GM21367 (cell line): ENCODE measurements around the gene ZFP37.
"Not testable (repeated sequence)": the region's sequence is repeated elsewhere in the genome, so short reads cannot be mapped to it uniquely, and the experiment has no call there.

Experiments used
- ATAC-seq: cut with Tn5 transposase; IDR thresholded peaks from one replicate; pipeline ENCODE4 v1.9.1; 2021; ENCODE audit not compliant: unreplicated experiment

The ZFP37 gene

DNA sequence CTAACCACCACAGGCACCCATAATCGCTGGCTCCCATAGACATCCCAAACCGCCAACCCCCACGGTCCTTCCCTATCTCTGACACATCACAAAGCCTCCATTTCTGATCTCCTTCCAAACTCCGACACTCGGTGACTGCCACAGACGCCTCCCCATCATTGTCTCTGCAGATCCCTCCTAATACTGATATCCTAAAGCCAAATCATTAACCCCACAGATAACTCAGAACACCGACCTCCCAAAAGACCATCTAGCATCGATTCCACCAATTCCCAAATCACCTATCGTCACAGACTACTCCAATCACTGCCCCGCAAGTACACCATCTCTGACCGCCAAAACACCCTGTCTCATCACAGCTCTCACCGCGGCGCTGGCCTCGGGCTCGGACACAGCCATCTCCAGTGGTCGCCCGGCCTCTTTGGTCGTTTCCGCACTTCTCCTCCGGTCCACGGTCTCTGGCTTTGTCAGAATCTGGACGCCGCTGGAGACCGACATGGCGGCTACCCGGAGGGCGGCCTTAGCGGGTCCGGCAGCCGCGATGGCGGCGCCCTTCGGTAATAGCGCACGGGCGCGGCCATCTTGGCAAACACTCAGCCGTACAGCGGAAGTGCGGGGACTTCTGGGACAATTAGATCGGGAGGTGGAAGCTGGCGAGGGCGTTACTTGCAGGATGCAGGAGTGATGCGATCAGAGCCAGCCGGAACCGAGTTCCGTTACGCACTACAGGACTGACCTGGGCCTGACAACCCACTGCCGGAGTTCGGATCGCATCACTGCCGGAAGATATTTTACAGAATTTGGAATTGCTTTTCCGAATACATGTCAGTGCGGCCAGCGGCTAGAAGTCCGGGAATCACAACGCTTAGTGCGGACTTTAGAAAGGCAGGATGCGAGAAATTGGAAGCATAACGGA, at the start of gene ZFP37:
ZFP37 (minus strand) TSS at position 534 of the 916 bp plus-strand sequence; CDS start at position 498, 36 bp downstream.
- peak; percentile 96 for ATAC-seq

DNA sequence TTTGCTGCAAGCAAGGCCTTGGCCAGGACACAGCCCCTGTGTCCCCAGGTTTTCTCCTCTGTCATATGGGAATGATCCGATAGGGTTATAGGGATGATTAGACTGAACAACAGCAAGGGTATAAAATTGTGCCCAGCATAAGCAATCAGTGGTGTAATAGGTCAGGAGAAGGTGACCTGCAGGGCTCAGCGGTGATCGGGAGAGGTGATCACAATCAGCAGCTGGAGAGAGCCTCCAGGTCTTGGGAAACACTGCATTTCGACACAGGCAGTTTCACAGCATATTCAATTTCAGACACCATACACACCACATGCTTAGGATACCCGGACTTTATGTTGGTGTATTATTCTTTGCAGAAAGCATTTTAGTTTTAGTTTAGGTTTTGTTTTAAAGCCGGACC, 48.8 kb upstream of the ZFP37 start:
- not testable (repeated sequence) for ATAC-seq

DNA sequence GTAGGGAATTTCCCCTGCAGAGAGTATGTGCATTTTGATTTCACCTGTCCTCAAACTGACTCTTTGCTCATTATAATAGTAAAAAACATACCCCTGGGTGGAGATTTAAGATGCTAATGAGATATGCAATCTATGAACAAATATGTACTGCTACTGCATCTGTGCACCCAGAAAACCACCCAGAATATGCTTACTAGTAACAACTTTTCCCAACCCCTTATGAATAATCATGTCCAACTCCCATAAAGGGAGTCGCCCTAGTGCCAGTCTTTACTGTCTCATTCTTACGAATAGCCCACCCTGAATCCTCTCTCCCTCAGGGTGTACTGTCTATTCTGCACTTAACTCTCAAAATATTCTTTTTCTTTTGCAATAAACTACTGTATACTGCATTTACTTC, 39.0 kb upstream of the ZFP37 start:
- ATAC-seq: no peak

DNA sequence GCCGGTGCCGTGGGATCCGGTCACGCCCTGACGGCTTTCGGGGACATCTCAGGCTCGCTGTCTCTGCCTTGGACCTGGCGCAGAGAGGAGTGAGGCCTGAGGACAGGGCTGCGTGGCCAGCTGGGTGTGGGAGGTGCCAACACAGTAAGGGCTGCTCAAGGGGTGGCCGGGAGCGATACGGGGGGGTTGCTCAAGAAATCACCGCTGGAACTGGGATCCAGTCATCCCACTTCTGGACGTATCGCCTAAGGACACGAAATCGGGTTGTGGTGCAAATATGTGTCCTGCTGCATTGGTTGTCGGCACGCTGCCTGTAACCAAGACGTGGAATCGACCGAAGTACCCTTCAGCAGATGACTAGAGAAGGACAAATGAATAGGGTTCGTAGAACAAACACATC, 33.4 kb upstream of the ZFP37 start:
- not testable (repeated sequence) for ATAC-seq

DNA sequence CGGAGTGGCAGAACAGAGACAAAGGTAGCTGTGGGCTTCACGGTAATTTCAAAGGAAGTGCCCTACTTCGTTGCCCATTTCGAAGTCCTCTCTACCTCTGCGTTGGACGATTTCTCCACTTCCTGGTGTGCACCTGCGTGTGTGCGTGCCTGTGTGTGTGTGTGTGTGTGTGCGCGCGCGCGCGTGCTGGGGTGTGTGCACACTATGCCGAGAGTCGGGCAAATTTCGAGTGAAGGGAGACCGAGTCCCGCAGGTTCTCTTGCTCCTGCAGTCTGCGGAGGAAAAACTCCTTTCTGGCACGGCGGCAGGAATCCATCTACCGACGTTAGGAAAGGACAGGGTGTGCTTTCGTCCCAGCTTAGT, 32.6 kb upstream of the ZFP37 start:
- not testable (repeated sequence) for ATAC-seq

DNA sequence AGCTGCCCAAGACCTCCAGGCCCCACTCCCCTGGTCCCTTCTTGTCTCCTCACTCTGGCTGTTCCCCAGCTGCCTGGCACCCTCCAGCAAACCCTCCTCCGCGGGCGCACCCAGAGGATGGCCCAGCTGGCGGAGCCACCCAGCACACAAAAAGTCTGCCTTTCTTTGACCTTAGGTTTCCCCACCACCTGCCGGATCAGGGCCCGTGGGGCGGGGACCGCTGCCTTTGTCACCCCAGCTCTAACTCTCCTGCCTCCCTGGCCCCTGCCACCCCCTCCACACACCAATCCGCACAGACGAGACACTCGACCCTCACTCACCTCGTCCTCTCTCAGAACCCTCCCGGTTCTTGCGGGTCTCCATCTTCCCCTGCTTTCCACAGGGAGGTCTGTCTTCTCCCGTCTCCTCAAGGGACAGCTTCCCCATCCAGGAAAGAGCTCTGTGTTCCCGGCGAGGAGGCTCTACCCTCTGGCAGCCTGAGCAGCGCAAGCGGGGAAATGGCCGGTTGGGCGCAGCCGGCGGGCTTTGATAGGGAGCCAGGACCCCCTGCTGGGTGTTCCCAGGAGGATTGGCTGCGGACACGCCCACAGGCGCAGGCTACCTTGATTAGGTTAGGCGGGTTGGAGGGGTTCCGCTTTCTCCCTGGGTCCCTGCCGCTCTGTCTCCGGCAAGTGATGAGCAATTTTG, 32.1 kb upstream of the ZFP37 start:
- ATAC-seq: not testable (repeated sequence)

DNA sequence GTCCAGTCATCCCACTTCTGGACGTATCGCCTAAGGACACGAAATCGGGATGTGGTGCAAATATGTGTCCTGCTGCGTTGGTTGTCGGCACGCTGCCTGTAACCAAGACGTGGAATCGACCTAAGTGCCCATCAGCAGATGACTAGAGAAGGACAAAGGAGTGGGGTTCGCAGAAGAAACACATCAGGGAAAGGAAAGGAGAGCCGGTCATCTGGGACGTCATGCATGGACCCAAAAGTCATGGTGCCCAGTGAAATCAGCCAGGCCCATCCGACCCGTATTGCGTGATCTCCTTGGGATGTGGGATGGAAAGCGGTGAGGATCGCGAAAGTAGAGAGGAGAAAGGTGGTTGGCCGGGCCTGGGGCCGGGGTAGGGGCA, 6.4 kb upstream of the ZFP37 start:
- not testable (repeated sequence) for ATAC-seq

DNA sequence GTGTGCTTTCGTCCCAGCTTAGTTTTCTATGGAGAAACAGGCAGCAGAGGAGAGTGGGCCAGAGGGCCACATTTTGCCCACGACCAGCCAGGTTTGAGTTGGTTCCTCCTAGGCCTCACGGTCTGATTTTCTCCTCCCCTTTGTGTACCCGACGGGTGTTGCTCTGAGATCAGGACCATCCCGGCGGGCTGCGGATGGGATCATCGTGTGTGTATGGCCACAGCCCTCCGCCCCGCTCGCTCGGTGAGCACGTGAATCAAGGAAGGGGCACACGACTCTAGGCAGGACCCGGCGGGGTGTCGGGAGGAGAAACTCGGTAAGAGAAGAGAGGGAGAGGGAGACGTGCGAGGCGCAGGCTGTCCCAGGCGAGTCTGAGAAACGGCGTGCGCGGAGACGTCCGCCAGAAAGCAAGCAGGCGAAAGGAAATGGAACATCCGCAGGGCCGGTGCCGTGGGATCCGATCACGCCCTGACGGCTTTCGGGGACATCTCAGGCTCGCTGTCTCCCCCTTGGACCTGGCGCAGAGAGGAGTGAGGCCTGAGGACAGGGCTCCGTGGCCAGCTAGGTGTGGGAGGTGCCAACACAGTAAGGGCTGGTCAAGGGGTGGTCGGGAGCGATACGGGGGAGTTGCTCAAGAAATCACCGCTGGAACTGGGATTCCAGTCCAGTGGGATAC, 5.9 kb upstream of the ZFP37 start:
- ATAC-seq: not testable (repeated sequence)

DNA sequence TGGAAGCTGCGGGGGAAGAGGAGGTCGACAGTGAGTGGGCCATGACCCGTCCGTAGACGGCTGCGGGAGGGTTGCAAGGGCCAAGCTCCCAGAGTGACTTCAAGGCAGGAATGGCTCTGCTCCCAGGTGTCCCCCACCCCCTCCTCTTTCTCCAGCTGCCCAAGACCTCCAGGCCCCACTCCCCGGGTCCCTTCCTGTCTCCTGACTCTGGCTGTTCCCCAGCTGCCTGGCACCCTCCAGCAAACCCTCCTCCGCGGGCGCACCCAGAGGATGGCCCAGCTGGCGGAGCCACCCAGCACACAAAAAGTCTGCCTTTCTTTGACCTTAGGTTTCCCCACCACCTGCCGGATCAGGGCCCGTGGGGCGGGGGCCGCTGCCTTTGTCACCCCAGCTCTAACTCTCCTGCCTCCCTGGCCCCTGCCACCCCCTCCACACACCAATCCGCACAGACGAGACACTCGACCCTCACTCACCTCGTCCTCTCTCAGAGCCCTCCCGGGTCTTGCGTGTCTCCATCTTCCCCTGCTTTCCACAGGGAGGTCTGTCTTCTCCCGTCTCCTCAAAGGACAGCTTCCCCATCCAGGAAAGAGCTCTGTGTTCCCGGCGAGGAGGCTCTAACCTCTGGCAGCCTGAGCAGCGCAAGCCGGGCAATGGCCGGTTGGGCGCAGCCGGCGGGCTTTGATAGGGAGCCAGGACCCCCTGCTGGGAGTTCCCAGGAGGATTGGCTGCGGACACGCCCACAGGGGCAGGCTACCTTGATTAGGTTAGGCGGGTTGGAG, 4.7 kb upstream of the ZFP37 start:
- ATAC-seq: not testable (repeated sequence)

DNA sequence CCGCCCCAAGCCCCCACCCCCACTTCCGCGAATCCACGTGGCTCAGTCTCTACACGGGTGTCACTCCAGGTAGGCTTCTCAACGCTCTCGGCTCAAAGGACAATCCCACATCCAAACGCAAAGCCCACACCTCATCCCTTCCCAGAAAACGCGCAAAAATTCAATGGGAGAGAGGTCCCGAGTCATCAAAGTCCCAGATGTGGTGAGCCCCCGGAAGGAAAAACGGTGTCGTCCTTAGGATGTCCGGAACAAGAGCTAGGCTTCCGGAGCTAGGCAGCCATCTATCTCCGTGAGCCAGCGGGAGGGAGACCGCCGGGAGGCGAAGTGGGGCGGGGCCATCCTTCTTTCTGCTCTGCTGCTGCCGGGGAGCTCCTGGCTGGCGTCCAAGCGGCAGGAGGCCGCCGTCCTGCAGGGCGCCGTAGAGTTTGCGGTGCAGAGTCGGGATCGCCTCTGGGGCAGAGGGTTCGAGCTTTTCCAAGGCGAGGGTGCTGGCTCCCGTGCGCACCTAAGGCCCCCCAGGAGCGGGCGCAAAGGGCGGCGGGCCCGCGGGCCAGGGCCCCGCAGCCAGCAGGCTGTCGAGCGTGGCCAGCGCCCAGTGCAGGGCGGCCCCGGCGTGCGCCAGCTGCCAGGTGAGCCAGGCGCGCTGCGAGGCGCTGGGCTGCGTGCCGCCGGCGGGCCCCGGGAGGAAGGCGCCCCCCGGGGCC, 3.2 kb upstream of the ZFP37 start:
- ATAC-seq: not testable (repeated sequence)

DNA sequence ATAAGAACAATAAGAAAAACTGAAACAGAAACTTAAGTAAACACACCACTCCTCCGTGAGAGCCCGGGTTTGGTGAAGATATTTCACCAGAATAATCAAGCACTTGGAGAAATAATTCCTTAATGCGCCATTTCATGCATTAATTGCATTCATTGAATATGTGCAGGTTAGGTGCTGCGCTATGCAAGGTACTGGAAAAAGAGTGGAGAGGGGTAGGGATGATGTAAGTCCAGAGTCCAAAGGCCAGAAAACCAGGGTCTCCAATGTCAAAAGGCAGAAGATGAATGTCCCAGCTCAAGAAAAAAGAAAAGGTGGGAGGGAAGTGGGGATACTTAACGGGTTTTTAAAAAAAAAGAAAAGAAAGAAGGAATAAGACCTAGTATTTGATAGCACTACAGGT, 669 bp upstream of the ZFP37 start:
- ATAC-seq: no peak

DNA sequence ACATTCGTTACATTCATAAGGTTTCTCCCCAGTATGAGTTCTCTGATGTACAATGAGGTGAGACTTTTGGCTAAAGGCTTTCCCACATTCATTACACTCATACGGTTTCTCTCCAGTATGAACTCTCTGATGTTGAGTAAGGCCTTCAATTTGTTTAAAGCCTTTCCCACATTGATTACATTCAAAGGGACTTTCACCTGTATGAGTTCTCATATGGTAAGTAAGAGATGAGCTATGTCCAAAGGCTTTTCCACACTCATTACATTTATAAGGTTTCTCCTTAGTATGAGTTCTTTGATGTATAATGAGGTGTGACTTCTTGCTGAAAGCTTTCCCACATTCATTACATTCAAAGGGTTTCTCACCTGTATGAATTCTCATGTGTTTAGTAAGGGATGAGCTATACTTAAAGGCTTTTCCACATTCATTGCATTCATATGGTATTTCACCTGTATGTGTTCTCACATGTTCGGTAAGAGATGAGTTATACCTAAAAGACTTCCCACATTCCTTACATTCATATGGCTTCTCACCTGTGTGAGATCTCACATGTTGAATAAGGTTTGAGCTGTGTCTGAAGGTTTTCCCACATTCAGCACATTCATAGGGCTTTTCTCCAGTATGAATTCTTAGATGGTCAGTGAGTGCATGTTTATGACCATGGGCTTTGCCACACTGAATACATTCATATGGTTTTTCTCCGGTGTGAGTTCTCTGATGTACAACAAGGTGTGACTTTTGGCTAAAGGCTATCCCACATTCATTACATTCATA, 13.5 kb downstream of the ZFP37 start:
- no peak for ATAC-seq

DNA sequence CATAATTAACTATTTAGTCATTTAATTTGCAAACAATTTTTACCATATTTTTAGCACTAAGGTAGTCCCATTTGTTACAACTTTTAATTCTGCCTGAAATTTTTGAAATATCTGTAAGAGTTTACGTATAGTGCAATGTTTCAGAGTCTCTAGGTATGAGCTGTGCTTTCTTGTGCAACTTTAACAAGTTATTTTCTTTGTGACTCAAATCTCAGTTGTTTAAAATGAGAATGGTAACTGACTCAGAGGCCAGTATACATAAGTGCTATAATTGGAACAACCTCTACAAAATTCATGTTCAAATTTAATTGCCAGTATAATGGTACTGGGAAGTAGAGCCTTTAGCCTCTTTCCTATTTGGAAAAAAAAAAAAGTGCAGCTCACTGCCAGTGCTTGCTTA, 30.3 kb downstream of the ZFP37 start:
- ATAC-seq: no peak

DNA sequence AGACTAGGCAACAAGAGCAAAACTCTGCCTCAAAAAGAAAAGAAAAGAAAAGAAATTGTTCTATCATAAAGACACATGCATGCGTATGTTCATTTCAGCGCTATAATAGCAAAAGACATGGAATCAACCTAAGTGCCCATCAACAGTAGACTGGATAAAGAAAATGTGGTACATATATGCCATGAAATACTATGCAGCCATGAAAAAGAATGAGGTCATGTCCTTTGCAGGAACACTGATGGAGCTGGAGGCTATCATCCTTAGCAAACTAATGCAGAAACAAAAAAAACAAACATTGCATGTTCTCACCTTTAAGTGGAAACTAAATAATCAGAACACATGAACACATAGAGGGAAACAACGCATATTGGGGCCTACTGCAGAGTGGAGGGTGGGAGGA, 38.3 kb downstream of the ZFP37 start:
- no peak for ATAC-seq

DNA sequence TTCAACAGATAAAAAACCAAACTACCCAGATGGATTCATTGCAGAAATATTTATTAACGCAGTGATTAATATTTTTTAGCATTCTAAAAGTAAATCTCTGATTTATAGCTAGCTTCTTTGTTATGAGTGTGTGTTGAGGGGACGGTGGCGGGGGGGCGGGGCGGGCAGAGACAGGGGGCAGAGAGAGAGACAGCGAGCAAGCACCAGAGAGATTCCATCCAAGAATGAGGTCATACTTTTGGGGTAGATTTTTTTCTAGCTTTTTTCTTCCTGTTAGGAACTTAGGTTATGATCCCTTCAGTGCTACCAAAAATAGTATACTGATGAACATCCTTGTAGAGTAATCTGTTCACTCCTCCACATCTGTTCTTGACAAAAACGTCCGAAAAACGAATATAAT, 44.0 kb downstream of the ZFP37 start:
- ATAC-seq: no peak

DNA sequence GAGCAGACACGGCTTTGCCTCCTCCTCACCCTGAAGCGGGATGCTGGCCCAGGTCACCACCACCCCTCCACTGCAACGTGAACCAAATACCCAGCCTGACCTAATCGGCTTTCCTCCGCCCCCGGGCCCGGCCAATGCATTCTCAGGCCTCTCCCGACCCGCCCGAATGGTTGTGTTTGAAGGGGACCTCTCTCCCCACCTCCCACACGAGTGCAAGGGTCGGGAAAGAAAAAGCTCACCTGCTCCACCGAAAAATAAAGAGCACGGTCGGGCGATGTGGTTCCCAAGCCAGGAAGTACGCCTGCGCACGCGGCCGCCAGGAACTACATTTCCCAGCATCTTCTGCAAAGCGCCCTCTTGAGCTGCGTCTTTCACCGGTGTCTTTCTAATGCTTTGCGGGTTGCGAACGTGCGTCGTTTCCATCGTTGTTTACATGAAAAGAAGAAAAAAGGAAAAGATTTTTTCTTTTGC, 44.6 kb downstream of the ZFP37 start, which contains the start of gene ZNF883:
ZNF883 (minus strand) TSS at position 282 of the 471 bp plus-strand sequence.
- ATAC-seq: no peak

DNA sequence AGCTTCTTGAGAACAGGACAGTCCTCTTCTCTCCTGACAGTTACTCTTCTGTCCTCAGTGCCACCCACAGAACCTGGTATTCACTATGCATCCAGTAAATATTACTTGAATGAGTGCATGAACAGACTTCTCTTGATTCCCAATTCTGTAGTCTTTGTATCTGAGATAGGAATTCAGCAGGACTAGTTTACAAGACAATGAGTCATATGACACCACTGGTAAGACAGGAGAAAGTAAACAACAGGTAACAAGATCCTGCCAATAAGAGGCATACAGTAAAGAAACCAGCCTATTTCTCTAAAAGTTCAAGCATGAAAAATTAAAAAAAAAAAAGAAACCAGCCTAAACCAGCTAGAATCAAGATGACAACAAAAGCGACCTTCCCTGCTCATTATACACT, 50.7 kb downstream of the ZFP37 start:
- ATAC-seq: no peak

DNA sequence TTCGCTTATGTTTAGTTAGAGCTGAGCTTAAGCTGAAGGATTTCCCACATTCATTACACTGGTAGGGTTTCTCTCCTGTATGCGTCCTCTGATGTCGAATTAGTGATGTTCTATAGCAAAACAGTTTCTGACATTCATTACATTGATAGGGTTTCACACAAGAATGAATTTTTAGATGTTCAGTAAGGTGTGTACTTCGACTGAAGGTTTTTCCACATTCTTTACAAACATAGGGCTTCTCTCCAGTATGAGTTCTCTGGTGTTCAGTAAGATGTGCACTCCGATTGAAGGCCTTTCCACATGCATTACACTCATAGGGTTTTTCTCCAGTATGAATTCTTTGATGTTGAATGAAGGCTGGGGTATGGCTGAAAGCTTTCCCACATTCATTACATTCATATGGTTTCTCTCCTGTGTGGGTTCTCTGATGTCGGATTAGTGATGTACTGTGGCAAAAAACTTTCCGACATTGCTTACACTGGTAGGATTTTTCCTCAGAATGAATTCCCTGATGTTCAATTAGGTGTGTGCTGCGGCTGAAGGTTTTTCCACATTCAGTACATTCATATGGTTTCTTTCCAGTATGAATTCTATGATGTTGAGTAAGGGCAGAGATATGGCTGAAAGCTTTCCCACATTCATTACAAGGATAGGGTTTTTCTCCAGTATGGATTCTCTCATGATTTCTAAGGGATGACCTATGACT, 59.1 kb downstream of the ZFP37 start:
- no peak for ATAC-seq
